ENCODE measurements around the gene PIAS3.
"Not testable (repeated sequence)": the region's sequence is repeated elsewhere in the genome, so short reads cannot be mapped to it uniquely, and the experiment has no call there.

The PIAS3 gene

GRCh38 chr1:145822779-145823331 is 36.0 kb downstream of the PIAS3 start:
- DNase-seq: not testable (repeated sequence)

- not testable (repeated sequence) for DNase-seq
Measured at GRCh38 chr1:145818095-145818494, 40.8 kb downstream of the PIAS3 start.

GRCh38 chr1:145812977-145813810 is 45.7 kb downstream of the PIAS3 start:
- DNase-seq: not testable (repeated sequence)

GRCh38 chr1:145806844-145807243 is 52.0 kb downstream of the PIAS3 start:
- DNase-seq: no peak

- DNase-seq: no peak
Measured at GRCh38 chr1:145806408-145806807, 52.5 kb downstream of the PIAS3 start.

- DNase-seq: no peak
Measured at GRCh38 chr1:145805057-145805456, 53.8 kb downstream of the PIAS3 start.

GRCh38 chr1:145804235-145805045 is 54.4 kb downstream of the PIAS3 start:
- no peak for DNase-seq

- DNase-seq: no peak
Measured at GRCh38 chr1:145799806-145800205, 59.1 kb downstream of the PIAS3 start.
